Colonic mucosa (tissue), 4 donors: Measurements from ENCODE around the gene EMX1. TPM values are rescaled to one million over a fixed set of nuclear protein-coding genes. Genes with fewer than 3 reads are reported as not detected.
A peak's percentile ranks its signal among the peaks of the same experiment; 100 is the strongest.

ENCODE experiments used
- DNase-seq: peaks from one replicate; pipeline ENCODE4 v3.0.0-alpha.2; 2020
- H3K27ac ChIP-seq: fragments of 200-600 bp; one replicate; pipeline ENCODE4 v1.8.0; 2021
- H3K27me3 ChIP-seq: fragments of 200-600 bp; one replicate; pipeline ENCODE4 v1.8.0; 2021
- H3K36me3 ChIP-seq: fragments of 200-600 bp; one replicate; pipeline ENCODE4 v1.8.0; 2021
- H3K4me1 ChIP-seq: fragments of 200-600 bp; one replicate; pipeline ENCODE4 v1.8.0; 2021; ENCODE audit warnings: mild to moderate bottlenecking
- H3K4me3 ChIP-seq: fragments of 200-600 bp; one replicate; pipeline ENCODE4 v1.8.0; 2021
- H3K9ac ChIP-seq, 2 donors: one replicate each; pipeline ENCODE4 v1.7.0; 2013; ENCODE audit warnings: control low read depth in 2 of 2, low read depth in 2 of 2, low read length in 2 of 2
- H3K9me3 ChIP-seq: fragments of 200-600 bp; one replicate; pipeline ENCODE4 v1.8.0; 2021
- CTCF ChIP-seq: fragments of 200-600 bp; IDR thresholded peaks from one replicate; pipeline ENCODE4 v1.8.0; 2022; ENCODE audit warnings: antibody characterized with exemption, mild to moderate bottlenecking
- intact Hi-C: fragments of 100-400 bp; cut with DNase I; formaldehyde crosslinking; loops from one replicate; pipeline ENCODE4 v1.14.1; 2022
- total RNA-seq, 2 donors: library from RNA; stranded (reverse); fragmentation: NEBNext Ultra II Directional in 1 of 2; extraction: Animal tissue kit (Norgen Biotek cat#: 25700) in 1 of 2; gene quantifications; one replicate each; pipeline ENCODE4 v1.2.1, GENCODE V29; 2021
- donor health status: healthy.
- donor health status: DM: no; HTN: no; CAD: no.
- donor health status: DM: no; HTN: no; CAD: no.

The EMX1 gene
- total RNA-seq, 2 donors from 2014 or later = 1.1 to 2.0 TPM

- Histone ChIP-seq H3K4me1 (peaks cover 24% of the 10 kb centered on the region), H3K9ac (no peak overlapping the region), H3K36me3 (no peaks in the 10 kb centered on the region), H3K9me3 (no peaks in the 10 kb centered on the region), H3K4me3 (no peak overlapping the region), H3K27ac (no peak overlapping the region), H3K27me3 (peaks cover 72% of the 10 kb centered on the region)
- DNase-seq = no peak
- TF ChIP-seq CTCF = no peak
- intact Hi-C loops = no loop called here
Observed at GRCh38 chr2:72914589-72915319, 2.6 kb upstream of the EMX1 start.

GRCh38 chr2:72915320-72915906 lies 1.9 kb upstream of the EMX1 start:
- no peak for TF ChIP-seq CTCF
- H3K36me3 ChIP-seq = no peaks in the 10 kb centered on the region
- H3K27ac ChIP-seq = no peak overlapping the region
- no peak overlapping the region for H3K9ac ChIP-seq
- H3K9me3 ChIP-seq = no peaks in the 10 kb centered on the region
- H3K4me1 ChIP-seq = peaks cover 29% of the 10 kb centered on the region
- H3K4me3 ChIP-seq = peak overlapping the region; percentile 41
- H3K27me3 ChIP-seq = peaks cover 78% of the 10 kb centered on the region
- intact Hi-C loops = no loop called here
- DNase-seq = no peak

- intact Hi-C loops = no loop called here
- TF ChIP-seq CTCF = no peak
- Histone ChIP-seq H3K27ac (no peak overlapping the region), H3K4me1 (peaks cover 34% of the 10 kb centered on the region), H3K9ac (peak overlapping the region in 1 of 2 donors; percentile 40), H3K27me3 (peaks cover 85% of the 10 kb centered on the region), H3K36me3 (no peaks in the 10 kb centered on the region), H3K9me3 (no peaks in the 10 kb centered on the region), H3K4me3 (peak overlapping the region; percentile 41)
- DNase-seq = peak; percentile 76
Observed at GRCh38 chr2:72915907-72916742, 1.2 kb upstream of the EMX1 start.

- intact Hi-C loops = no loop called here
- H3K4me1 ChIP-seq = peaks cover 34% of the 10 kb centered on the region
- no peak for DNase-seq
- no peaks in the 10 kb centered on the region for H3K9me3 ChIP-seq
- H3K27me3 ChIP-seq = peaks cover 91% of the 10 kb centered on the region
- no peak for TF ChIP-seq CTCF
- no peak overlapping the region for H3K27ac ChIP-seq
- no peaks in the 10 kb centered on the region for H3K36me3 ChIP-seq
- H3K4me3 ChIP-seq = peak overlapping the region; percentile 41
- H3K9ac ChIP-seq = peak overlapping the region; percentile 38 to 40
Observed at GRCh38 chr2:72916743-72917137, 579 bp upstream of the EMX1 start.

- H3K27ac ChIP-seq = no peak overlapping the region
- H3K9ac ChIP-seq = no peak overlapping the region
Observed at GRCh38 chr2:72917877-72918553, 696 bp downstream of the EMX1 start.

More at GRCh38 chr2:72917877-72918553, 696 bp downstream of the EMX1 start:
- TF ChIP-seq CTCF = no peak
- intact Hi-C loops = no loop called here
- H3K36me3 ChIP-seq = no peaks in the 10 kb centered on the region
- no peak for DNase-seq
- peaks cover 94% of the 10 kb centered on the region for H3K27me3 ChIP-seq
- peaks cover 34% of the 10 kb centered on the region for H3K4me1 ChIP-seq
- H3K4me3 ChIP-seq = peak overlapping the region; percentile 41
- H3K9me3 ChIP-seq = no peaks in the 10 kb centered on the region
